K562 (cell line): ENCODE measurements around the gene ATAD2B. TPM values are rescaled to one million over a fixed set of nuclear protein-coding genes. Genes with fewer than 3 reads are reported as not detected.

Source experiments
- CBX3 ChIP-seq, 2 experiments: IDR thresholded peaks; 1 replicate in 1 of 2; 2 replicates in 1 of 2; pipeline ENCODE4 v1.6.1; 2012; ENCODE audit warnings: inconsistent platforms in 2 of 2, low read length in 2 of 2, borderline replicate concordance in 1 of 2, control low read depth in 1 of 2
- CREM ChIP-seq: IDR thresholded peaks from 2 replicates; pipeline ENCODE4 v1.6.1; 2014; ENCODE audit warnings: antibody characterized with exemption, low read depth
- E2F6 ChIP-seq, 2 experiments: IDR thresholded peaks; 2 replicates each; pipeline ENCODE4 v1.6.1; 2011; ENCODE audit warnings: borderline replicate concordance in 1 of 2, control low read depth in 1 of 2, low read depth in 1 of 2, low read length in 1 of 2, mild to moderate bottlenecking in 1 of 2, mixed read lengths in 1 of 2, moderate library complexity in 1 of 2; ENCODE audit not compliant: insufficient read depth in 1 of 2, insufficient read length in 1 of 2, poor library complexity in 1 of 2, severe bottlenecking in 1 of 2; ENCODE audit errors: extremely low read depth in 1 of 2
- MYBL2 ChIP-seq, 2 experiments: fragments of 450-650 bp in 1 of 2; sonication (generic) in 1 of 2; formaldehyde crosslinking in 1 of 2; IDR thresholded peaks; 2 replicates each; pipeline versions ENCODE4 v1.6.1 to v1.8.1; 2017 to 2022; ENCODE audit warnings: borderline replicate concordance in 1 of 2, inconsistent platforms in 1 of 2, low read depth in 1 of 2, mild to moderate bottlenecking in 1 of 2, missing genetic modification reagents in 1 of 2, moderate library complexity in 1 of 2
- NELFE ChIP-seq: IDR thresholded peaks from 2 replicates; pipeline ENCODE4 v1.6.1; 2011; ENCODE audit warnings: mild to moderate bottlenecking; ENCODE audit not compliant: insufficient read depth, insufficient read length
- NR2F6 ChIP-seq: fragments of 450-650 bp; formaldehyde crosslinking; IDR thresholded peaks from 2 replicates; pipeline ENCODE4 v1.4.0; 2020; ENCODE audit warnings: mild to moderate bottlenecking
- PREB ChIP-seq: sonication (generic); formaldehyde crosslinking; IDR thresholded peaks from 2 replicates; pipeline ENCODE4 v1.8.1; 2023; ENCODE audit warnings: mild to moderate bottlenecking, missing genetic modification reagents
- PRPF4 ChIP-seq: fragments of 200-400 bp; formaldehyde crosslinking; IDR thresholded peaks from one replicate; pipeline ENCODE4 v1.6.1; 2017; ENCODE audit warnings: low read length, low read depth, mild to moderate bottlenecking; ENCODE audit not compliant: insufficient read depth, poor library complexity, severe bottlenecking
- SMAD2 ChIP-seq: fragments of 150-350 bp; IDR thresholded peaks from 2 replicates; pipeline ENCODE4 v1.6.1; 2014; ENCODE audit warnings: low read depth, mild to moderate bottlenecking, low read length
- TEAD1 ChIP-seq, 2 experiments: fragments of 450-650 bp in 1 of 2; sonication (generic) in 1 of 2; formaldehyde crosslinking; IDR thresholded peaks; 2 replicates each; pipeline versions ENCODE4 v1.4.0 to v1.8.0; 2020 to 2022; ENCODE audit warnings: mild to moderate bottlenecking in 2 of 2, missing genetic modification reagents in 1 of 2
- TOE1 ChIP-seq, 2 experiments: fragments of 450-650 bp in 1 of 2; sonication (generic) in 1 of 2; formaldehyde crosslinking in 1 of 2; IDR thresholded peaks; 2 replicates each; pipeline versions ENCODE4 v1.7.1 to v1.8.0; 2016 to 2022; ENCODE audit warnings: borderline replicate concordance in 2 of 2, mild to moderate bottlenecking in 2 of 2, antibody characterized with exemption in 1 of 2, inconsistent platforms in 1 of 2, low read depth in 1 of 2, missing genetic modification reagents in 1 of 2, moderate library complexity in 1 of 2
- ZNF253 ChIP-seq: fragments of 250-450 bp; sonication (Bioruptor Pico); conservative IDR thresholded peaks from 2 replicates; pipeline ENCODE4 v1.6.1; 2021; ENCODE audit warnings: mild to moderate bottlenecking
- ZNF274 ChIP-seq: IDR thresholded peaks from 2 replicates; pipeline ENCODE4 v1.6.1; 2011; ENCODE audit warnings: low read depth, mild to moderate bottlenecking, low read length, moderate library complexity, borderline replicate concordance
- ZNF384 ChIP-seq: IDR thresholded peaks from 2 replicates; pipeline ENCODE4 v1.6.1; 2012; ENCODE audit warnings: low read depth, low read length, improper control_type of control experiment
- ZNF444 ChIP-seq: fragments of 250-450 bp; sonication (Bioruptor Pico); IDR thresholded peaks from 2 replicates; pipeline ENCODE4 v1.4.0; 2020; ENCODE audit warnings: mild to moderate bottlenecking, moderate library complexity
- ZNF511 ChIP-seq: sonication (generic); formaldehyde crosslinking; IDR thresholded peaks from 2 replicates; pipeline ENCODE4 v1.8.0; 2022; ENCODE audit warnings: mild to moderate bottlenecking, missing genetic modification reagents
- ZNF586 ChIP-seq: fragments of 450-650 bp; formaldehyde crosslinking; conservative IDR thresholded peaks from 2 replicates; pipeline ENCODE4 v1.4.0; 2020; ENCODE audit warnings: mild to moderate bottlenecking, moderate library complexity
- ZNF644 ChIP-seq: fragments of 200-800 bp; sonication (Bioruptor generic); IDR thresholded peaks from 2 replicates; pipeline ENCODE4 v1.6.1; 2016; ENCODE audit warnings: low read depth, missing genetic modification characterization, missing compliant biosample characterization
- ZNF740 ChIP-seq, 3 experiments: fragments of 200-800 bp in 1 of 3; sonication (Bioruptor generic) in 1 of 3; sonication (generic) in 1 of 3; formaldehyde crosslinking in 1 of 3; IDR thresholded peaks; 2 replicates each; pipeline versions ENCODE4 v1.6.1 to v1.8.0; 2016 to 2022; ENCODE audit warnings: mild to moderate bottlenecking in 2 of 3, missing compliant biosample characterization in 2 of 3, missing genetic modification characterization in 2 of 3, missing genetic modification reagents in 1 of 3
- polyA plus RNA-seq, 8 experiments: library from polyadenylated mRNA; depleted of rRNA in 4 of 8; stranded (reverse) in 5 of 8; unstranded in 3 of 8; fragments of >200 nt; fragmentation: Nextera tagmentation in 2 of 8; fragmentation: Illumina TruSeq in 1 of 8; extraction: Ambion mirVana in 2 of 8; extraction: Trizol in 1 of 8; gene quantifications; 2 replicates each; pipeline versions ENCODE4 v1.2.1 to v1.2.3, GENCODE V29; 2011 to 2014; ENCODE audit warnings: inconsistent platforms in 1 of 8, missing spikeins in 1 of 8
- total RNA-seq, 7 experiments: library from RNA; depleted of rRNA in 6 of 7; stranded (reverse); fragments of >200 nt in 6 of 7; fragmentation: Illumina TruSeq in 2 of 7; extraction: Trizol in 2 of 7; gene quantifications; 2 replicates each; pipeline versions ENCODE4 v1.2.1 to v1.2.3, GENCODE V29; 2011 to 2021; ENCODE audit warnings: low replicate concordance in 1 of 7

The ATAD2B gene
- total and polyA plus RNA-seq, 9 of the 15 experiments (the other 6 are each of a cell fraction or from before 2014, with no cell fraction given) = 3.2 to 21.6 (median 11.4) TPM

GRCh38 chr2:23926750-23927571 lies at the start of gene ATAD2B (continued):
- TF ChIP-seq TEAD1 (CRISPR knock-in tag; IDR thresholded peaks at IDR 0.05) (no peak; a peak in 1 of 4 replicates), NELFE (no peak), E2F6 (IDR thresholded peaks at IDR 0.05; ENCODE audit: borderline replicate concordance in 1 of 2, extremely low read depth in 1 of 2, insufficient read depth in 1 of 2, insufficient read length in 1 of 2, low read depth in 1 of 2, low read length in 1 of 2, poor library complexity in 1 of 2, severe bottlenecking in 1 of 2) (peak; percentile 10 to 68), ZNF511 (CRISPR knock-in tag) (peak; percentile 69; the same call in 1 of the 2 replicates), ZNF586 (CRISPR knock-in tag) (no peak), ZNF253 (CRISPR knock-in tag) (no peak), ZNF384 (peak; percentile 51; the same call in 1 of the 2 replicates), MYBL2 (IDR thresholded peaks at IDR 0.05; ENCODE audit: low read depth) (no peak), MYBL2 (CRISPR knock-in tag; IDR thresholded peaks at IDR 0.05; ENCODE audit: borderline replicate concordance) (no peak), SMAD2 (no peak), CREM (peak; percentile 92), PRPF4 (peak; percentile 64), TOE1 (IDR thresholded peaks at IDR 0.05; ENCODE audit: borderline replicate concordance) (peak; percentile 40; the same call in 1 of the 2 replicates), TOE1 (CRISPR knock-in tag; IDR thresholded peaks at IDR 0.05; ENCODE audit: borderline replicate concordance, low read depth) (no peak), ZNF740 (CRISPR knock-in tag; IDR thresholded peaks at IDR 0.05) (no peak), ZNF740 (tag; IDR thresholded peaks at IDR 0.05) (no peak), ZNF274 (no peak), ZNF644 (tag) (no peak; the same call in 1 of the 2 replicates), PREB (no peak), CBX3 (IDR thresholded peaks at IDR 0.05; ENCODE audit: borderline replicate concordance in 1 of 2, low read length in 2 of 2) (no peak), ZNF444 (CRISPR knock-in tag) (no peak), NR2F6 (CRISPR knock-in tag) (no peak)
